ENCODE data around the gene CCDC187.
"Not testable (repeated sequence)": the region's sequence is repeated elsewhere in the genome, so short reads cannot be mapped to it uniquely, and the experiment has no call there.

Gene CCDC187

DNA sequence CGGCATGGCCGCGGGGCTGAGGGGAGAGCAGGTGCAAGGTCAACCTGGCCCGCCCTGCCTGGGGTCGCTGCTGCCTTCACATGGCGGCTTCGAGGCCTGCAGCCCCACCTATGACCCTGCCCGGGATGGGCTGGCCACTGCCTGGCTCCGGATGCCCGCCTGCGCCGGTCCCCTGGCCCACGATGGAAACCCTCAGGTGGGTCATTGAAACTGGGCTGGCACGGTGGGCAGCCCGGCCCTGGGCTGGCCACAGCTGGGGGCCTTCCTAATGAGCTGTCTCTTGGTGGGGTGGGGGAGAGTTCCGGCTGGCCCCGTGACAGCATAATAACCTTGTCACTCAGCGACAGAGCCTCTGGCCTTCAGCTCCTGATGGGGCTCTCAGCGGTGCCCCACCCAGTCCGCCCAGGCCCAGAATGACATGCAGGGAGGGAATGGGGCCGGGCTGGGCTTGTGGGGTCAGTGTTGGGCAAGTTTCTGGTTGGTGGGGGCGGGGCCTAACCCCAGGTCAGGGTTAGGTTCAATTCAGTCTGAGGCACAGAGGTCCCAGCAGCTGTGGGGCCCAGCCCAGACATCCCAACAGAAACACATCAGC lies at the start of gene CCDC187:
Gene CCDC187, minus strand, starts transcription at position 270 of the 592 bp plus-strand sequence. Its CDS starts 264 bp downstream, at position 6.
- no peak for DNase-seq
- intact Hi-C loops (cut with DNase I; ENCODE audit: low total_unique reads): no loop called here
- Histone ChIP-seq H3K9me3 (no peaks in the 10 kb centered on the region), H3K27ac (no peak within 1 kb of the TSS), H3K27me3 (peaks cover 0 to 65% of the 10 kb centered on the region in 2 donors), H3K36me3 (no peaks in the 10 kb centered on the region), H3K4me1 (no peaks in the 10 kb centered on the region), H3K4me3 (no peak within 1 kb of the TSS)
- TF ChIP-seq, protein P1, sequence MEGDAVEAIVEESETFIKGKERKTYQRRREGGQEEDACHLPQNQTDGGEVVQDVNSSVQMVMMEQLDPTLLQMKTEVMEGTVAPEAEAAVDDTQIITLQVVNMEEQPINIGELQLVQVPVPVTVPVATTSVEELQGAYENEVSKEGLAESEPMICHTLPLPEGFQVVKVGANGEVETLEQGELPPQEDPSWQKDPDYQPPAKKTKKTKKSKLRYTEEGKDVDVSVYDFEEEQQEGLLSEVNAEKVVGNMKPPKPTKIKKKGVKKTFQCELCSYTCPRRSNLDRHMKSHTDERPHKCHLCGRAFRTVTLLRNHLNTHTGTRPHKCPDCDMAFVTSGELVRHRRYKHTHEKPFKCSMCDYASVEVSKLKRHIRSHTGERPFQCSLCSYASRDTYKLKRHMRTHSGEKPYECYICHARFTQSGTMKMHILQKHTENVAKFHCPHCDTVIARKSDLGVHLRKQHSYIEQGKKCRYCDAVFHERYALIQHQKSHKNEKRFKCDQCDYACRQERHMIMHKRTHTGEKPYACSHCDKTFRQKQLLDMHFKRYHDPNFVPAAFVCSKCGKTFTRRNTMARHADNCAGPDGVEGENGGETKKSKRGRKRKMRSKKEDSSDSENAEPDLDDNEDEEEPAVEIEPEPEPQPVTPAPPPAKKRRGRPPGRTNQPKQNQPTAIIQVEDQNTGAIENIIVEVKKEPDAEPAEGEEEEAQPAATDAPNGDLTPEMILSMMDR (IDR thresholded peaks at IDR 0.05): no peak

DNA sequence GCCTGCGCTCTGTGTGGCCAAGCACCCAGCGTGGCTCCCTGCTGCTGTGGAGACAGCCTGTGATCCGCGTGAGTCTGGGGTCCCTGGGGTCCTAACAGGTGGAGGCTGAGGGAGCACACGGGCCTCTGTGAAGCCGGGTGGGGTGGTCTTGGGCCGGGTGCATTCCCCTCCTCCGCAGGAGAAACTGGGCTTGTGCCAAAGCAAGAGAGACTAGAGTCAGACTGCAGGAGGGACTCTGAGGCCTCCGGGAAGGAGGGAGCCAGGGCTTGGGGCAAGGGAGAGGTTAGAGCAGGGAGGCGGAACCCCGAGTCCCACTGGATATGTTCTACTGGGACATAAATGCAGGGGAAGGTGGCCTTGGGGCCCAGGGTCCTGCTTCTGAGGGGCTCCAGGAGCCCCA lies 49.2 kb upstream of the CCDC187 start:
- Histone ChIP-seq H3K4me1 (peaks cover 0 to 5% (median 2%) of the 10 kb centered on the region in 4 donors), H3K27me3 (no peaks in the 10 kb centered on the region), H3K36me3 (peaks cover 0 to 43% (median 23%) of the 10 kb centered on the region in 3 donors), H3K27ac (no peak overlapping the region), H3K9me3 (no peaks in the 10 kb centered on the region), H3K4me3 (no peak overlapping the region)
- no peak for DNase-seq
- intact Hi-C loops (cut with DNase I; ENCODE audit: low total_unique reads): no loop called here
- TF ChIP-seq, protein P1 (IDR thresholded peaks at IDR 0.05): no peak

DNA sequence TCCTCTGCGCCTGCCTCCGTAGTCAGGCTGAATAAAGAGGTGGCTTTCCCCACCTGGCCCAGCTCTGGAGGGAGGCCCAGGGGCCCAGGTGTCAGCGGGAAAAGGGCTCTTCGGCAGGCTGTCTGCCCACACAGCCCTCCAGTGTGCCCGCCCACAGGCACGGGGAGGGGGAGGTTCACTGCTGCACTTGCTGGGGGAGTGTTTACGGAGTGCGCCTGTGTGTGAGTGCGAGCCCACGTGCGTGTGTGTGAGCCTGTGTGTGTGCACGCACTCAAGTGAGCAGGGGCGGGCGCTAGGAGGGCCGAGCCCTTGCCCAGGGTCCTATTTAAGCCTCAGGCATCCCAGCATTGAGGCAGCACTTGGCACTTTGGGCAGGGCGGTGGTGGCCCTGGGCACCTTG lies 48.8 kb upstream of the CCDC187 start:
- no peak for DNase-seq
- intact Hi-C loops (cut with DNase I; ENCODE audit: low total_unique reads): no loop called here
- H3K27me3 ChIP-seq: no peaks in the 10 kb centered on the region
- H3K4me1 ChIP-seq: peaks cover 0 to 5% (median 2%) of the 10 kb centered on the region in 4 donors
- H3K36me3 ChIP-seq: peaks cover 0 to 39% (median 23%) of the 10 kb centered on the region in 3 donors
- no peak overlapping the region for H3K4me3 ChIP-seq
- no peaks in the 10 kb centered on the region for H3K9me3 ChIP-seq
- TF ChIP-seq, protein P1 (IDR thresholded peaks at IDR 0.05): no peak
- H3K27ac ChIP-seq: no peak overlapping the region

DNA sequence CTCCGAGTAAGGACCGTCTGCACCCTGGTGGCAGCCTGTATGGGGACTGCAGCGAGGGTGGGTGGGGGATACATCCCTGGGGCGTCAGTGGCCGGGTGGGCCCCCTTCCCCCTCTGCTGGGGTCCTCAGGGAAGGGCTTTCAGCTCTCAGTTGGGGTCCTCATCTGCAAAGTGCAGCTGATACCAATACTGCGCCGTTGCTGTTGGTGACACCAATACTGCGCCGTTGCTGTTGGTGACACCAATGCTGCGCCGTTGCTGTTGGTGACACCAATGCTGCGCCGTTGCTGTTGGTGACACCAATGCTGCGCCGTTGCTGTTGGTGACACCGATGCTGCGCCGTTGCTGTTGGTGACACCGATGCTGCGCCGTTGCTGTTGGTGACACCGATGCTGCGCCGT lies 48.0 kb upstream of the CCDC187 start:
- H3K36me3 ChIP-seq: peaks cover 0 to 31% (median 21%) of the 10 kb centered on the region in 3 donors
- intact Hi-C loops (cut with DNase I; ENCODE audit: low total_unique reads); H3K4me1 ChIP-seq; H3K9me3 ChIP-seq; H3K27ac ChIP-seq; H3K4me3 ChIP-seq; DNase-seq; H3K27me3 ChIP-seq: not testable (repeated sequence)

DNA sequence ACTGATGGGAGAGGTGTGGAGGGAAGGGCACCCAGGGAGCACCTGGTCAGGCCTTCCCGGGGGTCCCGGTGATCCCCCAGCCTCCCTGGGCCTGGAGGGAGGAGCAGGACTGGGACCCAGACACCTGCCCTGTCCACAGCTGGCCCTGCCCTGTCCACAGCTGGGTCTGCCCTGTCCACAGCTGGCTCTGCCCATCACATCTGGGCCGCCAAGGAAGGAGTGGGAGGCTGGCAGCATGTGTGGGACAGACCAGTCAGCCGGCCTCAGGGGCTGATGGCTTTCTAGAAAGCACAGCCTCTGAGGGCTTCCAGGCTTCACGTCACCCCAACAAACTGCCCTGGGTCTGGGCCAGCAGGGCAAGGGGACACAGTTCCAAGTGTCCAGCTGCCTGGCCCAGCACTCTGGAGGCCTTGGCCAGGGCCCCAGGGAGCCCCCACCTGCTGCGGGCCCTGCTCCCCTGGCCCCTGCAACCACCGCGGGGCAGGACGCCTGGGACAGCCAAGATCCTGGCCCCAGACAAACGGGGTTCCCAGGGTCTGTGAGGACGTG lies 47.4 kb upstream of the CCDC187 start:
- H3K4me3 ChIP-seq: no peak overlapping the region
- intact Hi-C loops (cut with DNase I; ENCODE audit: low total_unique reads): no loop called here

DNA sequence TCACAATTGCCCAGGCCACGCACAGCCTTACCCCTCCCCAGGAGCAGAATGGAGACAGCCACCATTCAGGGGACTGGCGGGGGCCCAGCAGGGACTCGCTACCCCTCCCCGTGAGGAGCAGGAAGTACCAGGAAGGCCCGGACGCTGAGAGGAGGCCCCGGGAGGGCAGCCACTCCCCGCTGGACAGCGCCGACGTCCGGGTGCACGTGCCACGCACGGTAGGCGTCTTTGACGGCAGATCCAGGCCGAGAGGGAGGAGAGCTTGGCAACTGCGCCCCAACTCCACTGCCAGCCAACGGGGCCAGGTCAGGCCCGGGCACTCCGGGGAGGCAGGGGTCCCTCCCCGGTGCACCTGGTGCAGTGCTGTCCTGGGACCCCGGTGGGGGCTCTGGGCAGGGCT lies 45.7 kb upstream of the CCDC187 start:
- no peak for DNase-seq
- intact Hi-C loops (cut with DNase I; ENCODE audit: low total_unique reads): no loop called here
- Histone ChIP-seq H3K27ac (no peak overlapping the region), H3K9me3 (no peaks in the 10 kb centered on the region), H3K4me3 (no peak overlapping the region), H3K36me3 (peaks cover 0 to 17% (median 11%) of the 10 kb centered on the region in 3 donors), H3K4me1 (peaks cover 0 to 29% (median 19%) of the 10 kb centered on the region in 4 donors), H3K27me3 (no peaks in the 10 kb centered on the region)
- TF ChIP-seq, protein P1 (IDR thresholded peaks at IDR 0.05): no peak

More for the DNA sequence above, 47.4 kb upstream of the CCDC187 start:
- no peak for DNase-seq
- Histone ChIP-seq H3K27me3 (no peaks in the 10 kb centered on the region), H3K9me3 (no peaks in the 10 kb centered on the region), H3K36me3 (peaks cover 0 to 25% (median 15%) of the 10 kb centered on the region in 3 donors), H3K27ac (no peak overlapping the region), H3K4me1 (peaks cover 0 to 12% (median 9%) of the 10 kb centered on the region in 4 donors)
- TF ChIP-seq, protein P1 (IDR thresholded peaks at IDR 0.05): no peak
